GM23338 (cell line): ENCODE results near the gene THSD4. TPM values are rescaled to one million over a fixed set of nuclear protein-coding genes. Genes with fewer than 3 reads are reported as not detected.
A peak's percentile ranks its signal among the peaks of the same experiment; 100 is the strongest.

Experiments
- ATAC-seq: fragments of 200-7000 bp; cut with Tn5 transposase; 3 replicates; pipeline ENCODE4 v1.9.1; 2020
- DNase-seq: peaks from one replicate; pipeline ENCODE4 v3.0.0-alpha.2; 2015; ENCODE audit warnings: low spot score
- H2AFZ ChIP-seq: fragments of 200-600 bp; sonication (generic); 2 replicates; pipeline ENCODE4 v1.8.0; 2016; ENCODE audit warnings: antibody characterized with exemption, mild to moderate bottlenecking, moderate library complexity
- H3F3A ChIP-seq: fragments of 200-600 bp; sonication (generic); replicated peaks from 2 replicates; pipeline ENCODE4 v1.8.0; 2017; ENCODE audit warnings: antibody characterized with exemption, mixed run types, low read depth
- H3K27ac ChIP-seq: fragments of 200-600 bp; sonication (generic); 2 replicates; pipeline ENCODE4 v1.6.1; 2016; ENCODE audit warnings: low read depth
- H3K27me3 ChIP-seq: fragments of 200-600 bp; sonication (generic); 2 replicates; pipeline ENCODE4 v1.8.0; 2016; ENCODE audit warnings: mild to moderate bottlenecking, mixed run types, moderate library complexity; ENCODE audit not compliant: insufficient read depth
- H3K36me3 ChIP-seq: fragments of 200-600 bp; sonication (generic); 2 replicates; pipeline ENCODE4 v1.8.0; 2016; ENCODE audit warnings: mild to moderate bottlenecking; ENCODE audit not compliant: insufficient read depth
- H3K4me1 ChIP-seq: fragments of 200-600 bp; sonication (generic); 2 replicates; pipeline ENCODE4 v1.8.0; 2016; ENCODE audit warnings: mild to moderate bottlenecking, moderate library complexity; ENCODE audit not compliant: insufficient read depth
- H3K4me2 ChIP-seq: fragments of 200-600 bp; sonication (generic); 2 replicates; pipeline ENCODE4 v1.7.1; 2017; ENCODE audit warnings: mixed run types
- H3K4me3 ChIP-seq: fragments of 200-600 bp; sonication (generic); 2 replicates; pipeline ENCODE4 v1.6.1; 2016; ENCODE audit warnings: mixed run types
- H3K79me2 ChIP-seq: fragments of 200-600 bp; sonication (generic); replicated peaks from 2 replicates; pipeline ENCODE4 v1.8.0; 2017; ENCODE audit warnings: mild to moderate bottlenecking; ENCODE audit not compliant: insufficient read depth
- H3K9me2 ChIP-seq: fragments of 200-600 bp; sonication (generic); 2 replicates; pipeline ENCODE4 v1.8.0; 2017; ENCODE audit not compliant: insufficient read depth
- H4K20me1 ChIP-seq: fragments of 200-600 bp; sonication (generic); replicated peaks from 2 replicates; pipeline ENCODE4 v1.8.0; 2017; ENCODE audit warnings: mild to moderate bottlenecking; ENCODE audit not compliant: insufficient read depth
- H3K27ac Mint-ChIP-seq: 2 replicates; pipeline ENCODE4 v1.8.0; 2020; ENCODE audit warnings: inconsistent platforms, mild to moderate bottlenecking, moderate library complexity, mixed read lengths
- H3K27me3 Mint-ChIP-seq: 3 replicates; pipeline ENCODE4 v1.8.0; 2022; ENCODE audit warnings: low read depth, mild to moderate bottlenecking, moderate library complexity, mixed read lengths, inconsistent platforms; ENCODE audit not compliant: insufficient read depth, poor library complexity
- H3K36me3 Mint-ChIP-seq: 3 replicates; pipeline ENCODE4 v1.8.0; 2021; ENCODE audit warnings: low read depth, mild to moderate bottlenecking, inconsistent platforms, moderate library complexity, mixed read lengths
- H3K4me1 Mint-ChIP-seq: 3 replicates; pipeline ENCODE4 v1.8.0; 2020; ENCODE audit warnings: mild to moderate bottlenecking, inconsistent platforms, mixed read lengths
- H3K4me3 Mint-ChIP-seq: 3 replicates; pipeline ENCODE4 v1.8.0; 2021; ENCODE audit warnings: moderate library complexity, mild to moderate bottlenecking, inconsistent platforms, mixed read lengths
- H3K9me3 Mint-ChIP-seq: 3 replicates; pipeline ENCODE4 v1.8.0; 2020; ENCODE audit warnings: moderate library complexity, mild to moderate bottlenecking, inconsistent platforms, mixed read lengths
- CREB1 ChIP-seq: fragments of 250-450 bp; sonication (Bioruptor Pico); IDR thresholded peaks from 2 replicates; pipeline ENCODE4 v1.5.0; 2020; ENCODE audit warnings: low read depth, mild to moderate bottlenecking, moderate library complexity
- CTCF ChIP-seq, 2 experiments: fragments of 200-600 bp in 1 of 2; sonication (generic) in 1 of 2; conservative IDR thresholded peaks; 2 replicates each; pipeline versions ENCODE4 v1.5.1 to v1.6.1; 2016 to 2017; ENCODE audit warnings: antibody characterized with exemption in 2 of 2, low read depth in 2 of 2, mild to moderate bottlenecking in 2 of 2, moderate library complexity in 1 of 2
- EZH2 ChIP-seq: fragments of 200-600 bp; sonication (generic); IDR thresholded peaks from one replicate; pipeline ENCODE4 v1.8.0; 2017; ENCODE audit warnings: antibody characterized with exemption, mild to moderate bottlenecking, low read depth; ENCODE audit not compliant: unreplicated experiment
- EZH2phosphoT487 ChIP-seq: fragments of 200-600 bp; sonication (generic); IDR thresholded peaks from one replicate; pipeline ENCODE4 v1.8.1; 2018; ENCODE audit warnings: antibody characterized with exemption; ENCODE audit not compliant: unreplicated experiment
- JUNB ChIP-seq: IDR thresholded peaks from one replicate; pipeline ENCODE4 v1.6.1; 2016; ENCODE audit warnings: antibody characterized with exemption; ENCODE audit not compliant: unreplicated experiment
- NANOG ChIP-seq: IDR thresholded peaks from 2 replicates; pipeline ENCODE4 v1.6.1; 2016; ENCODE audit warnings: antibody characterized with exemption, borderline replicate concordance
- POLR2AphosphoS5 ChIP-seq: IDR thresholded peaks from 2 replicates; pipeline ENCODE4 v1.6.1; 2016; ENCODE audit warnings: antibody characterized with exemption, low read depth
- REST ChIP-seq: IDR thresholded peaks from one replicate; pipeline ENCODE4 v1.6.1; 2018; ENCODE audit warnings: antibody characterized with exemption; ENCODE audit not compliant: unreplicated experiment
- STAT1 ChIP-seq: IDR thresholded peaks from one replicate; pipeline ENCODE4 v1.6.1; 2016; ENCODE audit warnings: antibody characterized with exemption; ENCODE audit not compliant: unreplicated experiment
- ZNF114 ChIP-seq: fragments of 250-450 bp; sonication (Bioruptor Pico); IDR thresholded peaks from 2 replicates; pipeline ENCODE4 v1.5.0; 2020; ENCODE audit warnings: mild to moderate bottlenecking, moderate library complexity
- ZNF331 ChIP-seq: fragments of 250-450 bp; sonication (Bioruptor Pico); IDR thresholded peaks from 2 replicates; pipeline ENCODE4 v1.5.0; 2020; ENCODE audit warnings: low read depth, mild to moderate bottlenecking, moderate library complexity
- ZNF462 ChIP-seq: fragments of 250-450 bp; sonication (Bioruptor Pico); IDR thresholded peaks from 2 replicates; pipeline ENCODE4 v1.5.0; 2020; ENCODE audit warnings: mild to moderate bottlenecking, moderate library complexity
- polyA plus RNA-seq: library from polyadenylated mRNA; unstranded; fragments of >200 nt; fragmentation: Nextera tagmentation; extraction: Ambion mirVana; gene quantifications from 2 replicates; pipeline ENCODE4 v1.2.1, GENCODE V29; 2016
- total RNA-seq: library from RNA; depleted of rRNA; stranded (reverse); fragments of >200 nt; shearing (Covaris generic); gene quantifications from 2 replicates; pipeline ENCODE4 v1.2.3, GENCODE V29; 2014
- TF ChIP-seq, protein P1 (sequence below): IDR thresholded peaks from 2 replicates; pipeline ENCODE4 v1.6.1; 2016; ENCODE audit warnings: antibody characterized with exemption

Gene THSD4
- total and polyA plus RNA-seq, 2 experiments from 2014 or later = 2.0 to 7.4 TPM

DNA sequence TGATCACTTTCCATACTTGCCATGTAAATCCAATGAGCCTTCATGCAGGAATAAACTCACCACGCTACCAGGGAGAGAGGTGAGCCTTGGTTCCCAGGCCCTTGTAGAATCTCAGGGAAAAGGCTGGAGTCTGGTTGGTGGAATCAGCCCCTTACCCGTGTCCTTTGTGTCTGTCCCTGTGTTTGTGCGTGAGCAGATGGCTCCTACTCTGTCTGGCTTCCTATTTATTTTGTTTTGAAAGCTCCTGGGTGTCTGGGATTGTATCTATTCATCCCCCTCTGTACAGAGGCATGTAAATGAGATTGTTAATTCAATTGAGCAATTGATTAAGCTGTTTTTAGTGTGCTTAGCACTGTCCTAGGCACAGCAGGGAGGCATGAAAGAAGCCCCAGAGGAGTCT is 278.1 kb downstream of the THSD4 start:
- peak; percentile 65 for ATAC-seq
- H3K27me3 Mint-ChIP-seq = peaks cover 7% of the 10 kb centered on the region
- H3K36me3 Mint-ChIP-seq = peaks cover 8% of the 10 kb centered on the region; the same call in 2 of the 3 replicates
- Histone ChIP-seq H3F3A (no peaks in the 10 kb centered on the region), H2AFZ (no peak overlapping the region), H3K79me2 (no peaks in the 10 kb centered on the region), H3K9me2 (0 out of 2 replicates have a peak, but pooled peaks cover 3% of the 10 kb centered on the region), H3K27ac (no peak overlapping the region), H3K4me1 (peaks cover 18% of the 10 kb centered on the region), H3K27me3 (no peaks in the 10 kb centered on the region), H4K20me1 (no peaks in the 10 kb centered on the region), H3K4me3 (no peak overlapping the region), H3K4me2 (no peak overlapping the region), H3K36me3 (no peaks in the 10 kb centered on the region)
- no peak overlapping the region for H3K27ac Mint-ChIP-seq
- no peak overlapping the region for H3K4me3 Mint-ChIP-seq
- no peak for DNase-seq
- peaks cover 34% of the 10 kb centered on the region for H3K4me1 Mint-ChIP-seq
- peaks cover 4% of the 10 kb centered on the region; the same call in 1 of the 3 replicates for H3K9me3 Mint-ChIP-seq
- no peak for TF ChIP-seq POLR2AphosphoS5
- TF ChIP-seq ZNF114 (CRISPR knock-in tag) = no peak
- TF ChIP-seq STAT1 = no peak
- TF ChIP-seq CTCF (conservative IDR thresholded peaks at IDR 0.05; ENCODE audit: low read depth in 2 of 2) = no peak
- no peak for TF ChIP-seq REST
- TF ChIP-seq JUNB = no peak
- TF ChIP-seq EZH2 = no peak
- no peak for TF ChIP-seq NANOG
- no peak for TF ChIP-seq CREB1 (CRISPR knock-in tag)
- TF ChIP-seq EZH2phosphoT487 = no peak
- TF ChIP-seq ZNF462 = no peak
- no peak for TF ChIP-seq ZNF331 (CRISPR knock-in tag)
- TF ChIP-seq, protein P1, sequence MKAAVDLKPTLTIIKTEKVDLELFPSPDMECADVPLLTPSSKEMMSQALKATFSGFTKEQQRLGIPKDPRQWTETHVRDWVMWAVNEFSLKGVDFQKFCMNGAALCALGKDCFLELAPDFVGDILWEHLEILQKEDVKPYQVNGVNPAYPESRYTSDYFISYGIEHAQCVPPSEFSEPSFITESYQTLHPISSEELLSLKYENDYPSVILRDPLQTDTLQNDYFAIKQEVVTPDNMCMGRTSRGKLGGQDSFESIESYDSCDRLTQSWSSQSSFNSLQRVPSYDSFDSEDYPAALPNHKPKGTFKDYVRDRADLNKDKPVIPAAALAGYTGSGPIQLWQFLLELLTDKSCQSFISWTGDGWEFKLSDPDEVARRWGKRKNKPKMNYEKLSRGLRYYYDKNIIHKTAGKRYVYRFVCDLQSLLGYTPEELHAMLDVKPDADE = no peak
